ENCODE data around the gene CPLX1. TPM values are rescaled to one million over a fixed set of nuclear protein-coding genes. Genes with fewer than 3 reads are reported as not detected.

CPLX1 gene
- total RNA-seq, 2 experiments from 2014 or later, result 1.5 TPM

GRCh38 chr4:865121-865465 is 39.2 kb upstream of the CPLX1 start:
- Mint-ChIP-seq H3K4me1 (ENCODE audit: low read depth) (no peaks in the 10 kb centered on the region), H3K9me3 (no peaks in the 10 kb centered on the region), H3K27me3 (no peaks in the 10 kb centered on the region), H3K27ac (no peak overlapping the region), H3K4me3 (no peak overlapping the region), H3K36me3 (ENCODE audit: low read depth) (peaks cover 69% of the 10 kb centered on the region)
- ATAC-seq (ENCODE audit: poor library complexity) (no peak), DNase-seq (no peak)
- H3K27me3 ChIP-seq (ENCODE audit: control insufficient read depth in 1 of 2, insufficient read depth in 2 of 2, low read length in 2 of 2), result no peaks in the 10 kb centered on the region
- H3K9me3 ChIP-seq (ENCODE audit: control insufficient read depth in 1 of 2, insufficient read depth in 1 of 2, low read length in 2 of 2), result no peaks in the 10 kb centered on the region
- no peaks in the 10 kb centered on the region for H3K4me1 ChIP-seq (ENCODE audit: insufficient read depth, low read length)
- CTCF ChIA-PET, result interaction anchor here (1.1 kb wide), 1 partner anchor 122 kb away, joined by 3 read pairs; no protein-coding TSS in a partner anchor
- TF ChIP-seq CTCF (IDR thresholded peaks at IDR 0.05), result no peak
- POLR2A ChIA-PET, result no interaction called here
- peaks cover 84% of the 10 kb centered on the region for H3K36me3 ChIP-seq (ENCODE audit: insufficient read depth, low read length)
- H3K4me3 ChIP-seq (ENCODE audit: low read length), result no peak overlapping the region
- H3K27ac ChIP-seq (ENCODE audit: low read depth in 1 of 2, low read length in 2 of 2), result no peak overlapping the region
- intact Hi-C loops (cut with DNase I, micrococcal nuclease), result no loop called here

GRCh38 chr4:864456-865120 is 38.7 kb upstream of the CPLX1 start:
- Mint-ChIP-seq H3K4me1 (ENCODE audit: low read depth) (no peaks in the 10 kb centered on the region), H3K4me3 (no peak overlapping the region), H3K36me3 (ENCODE audit: low read depth) (peaks cover 69% of the 10 kb centered on the region), H3K27ac (no peak overlapping the region), H3K27me3 (no peaks in the 10 kb centered on the region), H3K9me3 (no peaks in the 10 kb centered on the region)
- intact Hi-C loops (cut with DNase I, micrococcal nuclease), result no loop called here
- ATAC-seq (ENCODE audit: poor library complexity) (no peak), DNase-seq (no peak)
- peaks cover 83% of the 10 kb centered on the region for H3K36me3 ChIP-seq (ENCODE audit: insufficient read depth, low read length)
- CTCF ChIA-PET, result no interaction called here
- H3K9me3 ChIP-seq (ENCODE audit: control insufficient read depth in 1 of 2, insufficient read depth in 1 of 2, low read length in 2 of 2), result no peaks in the 10 kb centered on the region
- POLR2A ChIA-PET, result no interaction called here
- H3K27ac ChIP-seq (ENCODE audit: low read depth in 1 of 2, low read length in 2 of 2), result no peak overlapping the region
- no peaks in the 10 kb centered on the region for H3K27me3 ChIP-seq (ENCODE audit: control insufficient read depth in 1 of 2, insufficient read depth in 2 of 2, low read length in 2 of 2)
- H3K4me1 ChIP-seq (ENCODE audit: insufficient read depth, low read length), result no peaks in the 10 kb centered on the region
- no peak for TF ChIP-seq CTCF (IDR thresholded peaks at IDR 0.05)
- H3K4me3 ChIP-seq (ENCODE audit: low read length), result no peak overlapping the region

GRCh38 chr4:860561-860960 is 34.6 kb upstream of the CPLX1 start:
- TF ChIP-seq CTCF (IDR thresholded peaks at IDR 0.05), result no peak
- H3K36me3 ChIP-seq (ENCODE audit: insufficient read depth, low read length), result peaks cover 80% of the 10 kb centered on the region
- H3K9me3 Mint-ChIP-seq, result no peaks in the 10 kb centered on the region
- H3K27ac Mint-ChIP-seq, result no peak overlapping the region
- ATAC-seq (ENCODE audit: poor library complexity), result no peak
- H3K4me3 Mint-ChIP-seq, result no peak overlapping the region
- H3K27me3 Mint-ChIP-seq, result no peaks in the 10 kb centered on the region
- ChIA-PET CTCF (no interaction called here), POLR2A (no interaction called here)
- H3K27ac ChIP-seq (ENCODE audit: low read depth in 1 of 2, low read length in 2 of 2), result no peak overlapping the region
- H3K9me3 ChIP-seq (ENCODE audit: control insufficient read depth in 1 of 2, insufficient read depth in 1 of 2, low read length in 2 of 2), result peaks cover 0 to 13% of the 10 kb centered on the region in 2 experiments
- peaks cover 9% of the 10 kb centered on the region for H3K4me1 Mint-ChIP-seq (ENCODE audit: low read depth)
- peaks cover 85% of the 10 kb centered on the region for H3K36me3 Mint-ChIP-seq (ENCODE audit: low read depth)
- no peak for DNase-seq
- no peaks in the 10 kb centered on the region for H3K4me1 ChIP-seq (ENCODE audit: insufficient read depth, low read length)
- H3K27me3 ChIP-seq (ENCODE audit: control insufficient read depth in 1 of 2, insufficient read depth in 2 of 2, low read length in 2 of 2), result no peaks in the 10 kb centered on the region
- intact Hi-C loops (cut with DNase I, micrococcal nuclease), result no loop called here
- no peak overlapping the region for H3K4me3 ChIP-seq (ENCODE audit: low read length)

Data from CD4-positive, alpha-beta T cell (primary cell).